Activated CD4-positive, alpha-beta T cell treated with anti-CD3 and anti-CD28 coated beads for 4 hours (primary cell): Measurements from ENCODE around the gene IGF2R.

ENCODE experiments used
- DNase-seq, 2 donors: peaks; one replicate each; pipeline ENCODE4 v3.0.0-alpha.2; 2020

Gene IGF2R

GRCh38 chr6:160142115-160142715, 173.3 kb downstream of the IGF2R start:
- DNase-seq, result no peak

GRCh38 chr6:160146454-160147145, 177.7 kb downstream of the IGF2R start:
- no peak for DNase-seq

GRCh38 chr6:160147146-160147536, 178.3 kb downstream of the IGF2R start:
- DNase-seq, result no peak

GRCh38 chr6:160154471-160154870, 185.6 kb downstream of the IGF2R start:
- DNase-seq, result no peak

GRCh38 chr6:160156842-160157241, 188.0 kb downstream of the IGF2R start:
- no peak for DNase-seq

- no peak for DNase-seq
Observed at GRCh38 chr6:160160450-160160849, 191.6 kb downstream of the IGF2R start.
